Ovary (tissue), 10 donors: ENCODE measurements around the gene TMEM271. TPM values are rescaled to one million over a fixed set of nuclear protein-coding genes. Genes with fewer than 3 reads are reported as not detected.

ENCODE experiments used
- DNase-seq, 5 donors: peaks; one replicate each; pipeline ENCODE4 v3.0.0-alpha.2; 2019 to 2020
- H3K27ac ChIP-seq, 2 donors: fragments of 200-600 bp; one replicate each; pipeline versions ENCODE4 v1.5.1 to v1.8.0; 2019 to 2022
- H3K27me3 ChIP-seq: fragments of 200-600 bp; one replicate; pipeline ENCODE4 v1.8.0; 2022
- H3K36me3 ChIP-seq: fragments of 200-600 bp; sonication (generic); one replicate; pipeline ENCODE4 v1.5.1; 2019
- H3K4me1 ChIP-seq: one replicate; pipeline ENCODE4 v1.8.1; 2013; ENCODE audit warnings: mild to moderate bottlenecking, moderate library complexity; ENCODE audit not compliant: insufficient read depth
- H3K4me3 ChIP-seq: fragments of 200-600 bp; sonication (generic); one replicate; pipeline ENCODE4 v1.5.1; 2017
- H3K9me3 ChIP-seq, 2 donors: fragments of 200-600 bp in 1 of 2; sonication (generic) in 1 of 2; one replicate each; pipeline versions ENCODE4 v1.5.1 to v1.8.1; 2013 to 2019; ENCODE audit warnings: mild to moderate bottlenecking in 1 of 2, moderate library complexity in 1 of 2
- CTCF ChIP-seq, 3 donors: fragments of 450-650 bp in 2 of 3; fragments of 200-600 bp in 1 of 3; IDR thresholded peaks; one replicate each; pipeline versions ENCODE4 v1.5.1 to v1.8.0; 2016 to 2022; ENCODE audit warnings: antibody characterized with exemption in 3 of 3, mild to moderate bottlenecking in 1 of 3
- EP300 ChIP-seq: sonication (generic); formaldehyde crosslinking; IDR thresholded peaks from one replicate; pipeline ENCODE4 v1.6.1; 2017; ENCODE audit warnings: antibody characterized with exemption
- POLR2A ChIP-seq: fragments of 450-650 bp; IDR thresholded peaks from one replicate; pipeline ENCODE4 v1.6.1; 2017; ENCODE audit warnings: antibody characterized with exemption, mild to moderate bottlenecking, moderate library complexity
- WGBS, 3 donors: extraction: QIAGEN DNeasy Blood & Tissue Kit in 1 of 3; methylation state at CpG; one replicate each; pipeline versions ENCODE4 v1.1.5 to v1.1.7; 2013 to 2017; 5-methylcytosine and 5-hydroxymethylcytosine counted together
- intact Hi-C, 4 donors: fragments of 100-400 bp; cut with DNase I; formaldehyde crosslinking; loops; one replicate each; pipeline versions ENCODE4 v1.11.0 to v1.15.1; 2022 to 2023
- long read RNA-seq, 3 donors: library from polyadenylated mRNA in 2 of 3; unstranded in 2 of 3; transcript quantifications; one replicate each; pipeline ENCODE4 v2.0.0 and lab custom pipeline, GENCODE V29; 2021 to 2026
- polyA plus RNA-seq, 2 donors: library from polyadenylated mRNA; stranded (reverse); fragments of 200-250 nt in 1 of 2; fragments of 350-450 nt in 1 of 2; fragmentation: Illumina TruSeq in 1 of 2; extraction: RNeasy Lipid Tissue Mini Kit (QIAGEN cat#74804) in 1 of 2; gene quantifications; one replicate each; pipeline ENCODE4 v1.2.3, GENCODE V29; 2013 to 2014
- total RNA-seq, 7 donors: library from RNA; depleted of rRNA in 2 of 7; stranded (reverse); fragments of >200 nt in 2 of 7; fragmentation: NEBNext Ultra II Directional in 3 of 7; extraction: Animal tissue kit (Norgen Biotek cat#: 25700) in 3 of 7; gene quantifications; one replicate each; pipeline versions ENCODE4 v1.1.0 to v1.2.4, GENCODE V29; 2016 to 2023
- donor health status: DM: no; HTN: no; CAD: no; lungs with moderate emphysema.
- donor health status: DM: no; HTN: no; CAD: no.
- donor health status: Bipolar disorder and iron deficiency.
- donor health status: DM: yes; HTN: yes; CAD: no.
- donor health status: DM: no; HTN: no; CAD: no.
- donor health status: DM: yes; HTN: yes; CAD: no.

Gene TMEM271
- total RNA-seq (not detected), polyA plus RNA-seq (not detected)
- long read RNA-seq, donor 1 = 0 reads
- long read RNA-seq, donor 2 = 0 reads
- long read RNA-seq, donor 3 = 0 reads

GRCh38 chr4:576245-576821 lies at the start of gene TMEM271:
TMEM271 (minus strand) TSS chr4:576295; CDS start chr4:576062, 233 bp downstream.
- no peak within 1 kb of the TSS for H3K27ac ChIP-seq
- WGBS, 3 donors = 1 to 2% (median 1%) methylated on average over 12 to 60 of the region's 60 CpGs
- H3K36me3 ChIP-seq = no peaks in the 10 kb centered on the region
- intact Hi-C loops = no loop called here
- peaks cover 0 to 3% of the 10 kb centered on the region in 2 donors for H3K9me3 ChIP-seq
- no peak for DNase-seq
- no peaks in the 10 kb centered on the region for H3K27me3 ChIP-seq
- H3K4me1 ChIP-seq = peaks cover 1% of the 10 kb centered on the region
- H3K4me3 ChIP-seq = no peak within 1 kb of the TSS
- TF ChIP-seq CTCF (IDR thresholded peaks at IDR 0.05) = no peak
- TF ChIP-seq POLR2A = no peak
- TF ChIP-seq EP300 = no peak

- TF ChIP-seq POLR2A = no peak
- TF ChIP-seq EP300 = no peak
- TF ChIP-seq CTCF (IDR thresholded peaks at IDR 0.05) = no peak
- intact Hi-C loops = no loop called here
- no peaks in the 10 kb centered on the region for H3K4me1 ChIP-seq
- H3K27ac ChIP-seq = no peak overlapping the region
- H3K27me3 ChIP-seq = no peaks in the 10 kb centered on the region
- no peak overlapping the region for H3K4me3 ChIP-seq
- H3K9me3 ChIP-seq = no peaks in the 10 kb centered on the region
- no peaks in the 10 kb centered on the region for H3K36me3 ChIP-seq
- no peak for DNase-seq
- WGBS, 3 donors = 88 to 92% (median 91%) methylated on average over 39 of the region's 39 CpGs
Measured at GRCh38 chr4:625631-626161, 49.6 kb upstream of the TMEM271 start.

GRCh38 chr4:624705-625590 lies 48.9 kb upstream of the TMEM271 start, which contains the start of gene PDE6B:
PDE6B (plus strand) TSS chr4:625573; CDS start chr4:625627, 54 bp downstream.
- Histone ChIP-seq H3K4me3 (no peak within 1 kb of the TSS), H3K9me3 (no peaks in the 10 kb centered on the region), H3K4me1 (no peaks in the 10 kb centered on the region), H3K36me3 (no peaks in the 10 kb centered on the region), H3K27ac (no peak within 1 kb of the TSS), H3K27me3 (no peaks in the 10 kb centered on the region)
- TF ChIP-seq EP300 (no peak), POLR2A (no peak), CTCF (IDR thresholded peaks at IDR 0.05) (no peak)
- intact Hi-C loops = no loop called here
- WGBS, 3 donors = 57 to 64% (median 59%) methylated on average over 20 to 21 of the region's 21 CpGs
- DNase-seq = no peak

GRCh38 chr4:623914-624566 lies 47.9 kb upstream of the TMEM271 start:
- TF ChIP-seq POLR2A (no peak), EP300 (no peak), CTCF (IDR thresholded peaks at IDR 0.05) (no peak)
- Histone ChIP-seq H3K27ac (no peak overlapping the region), H3K9me3 (no peaks in the 10 kb centered on the region), H3K4me3 (no peak overlapping the region), H3K27me3 (no peaks in the 10 kb centered on the region), H3K36me3 (no peaks in the 10 kb centered on the region), H3K4me1 (no peaks in the 10 kb centered on the region)
- no peak for DNase-seq
- WGBS, 3 donors = 50 to 55% (median 52%) methylated on average over 28 to 29 of the region's 29 CpGs
- intact Hi-C loops = no loop called here
